Activated CD4-positive, CD25-positive, alpha-beta regulatory T cell treated with anti-CD3 and anti-CD28 coated beads, Interleukin-2, amount 50 U/mL, for 16 hours (primary cell): ENCODE results near the gene RNASE3.
"Not testable (repeated sequence)": the region's sequence is repeated elsewhere in the genome, so short reads cannot be mapped to it uniquely, and the experiment has no call there.

Experiments
- DNase-seq: peaks from one replicate; pipeline ENCODE4 v3.0.0-alpha.2; 2020; ENCODE audit warnings: low read depth, low spot score

The RNASE3 gene

GRCh38 chr14:20891126-20891825, at the start of gene RNASE3:
RNASE3 (plus strand) TSS chr14:20891385; CDS start chr14:20891687, 302 bp downstream.
- DNase-seq: not testable (repeated sequence)

GRCh38 chr14:20846560-20846959, 44.6 kb upstream of the RNASE3 start:
- DNase-seq: no peak

- DNase-seq: no peak
Observed at GRCh38 chr14:20848316-20848954, 42.8 kb upstream of the RNASE3 start.

GRCh38 chr14:20848955-20849570, 42.1 kb upstream of the RNASE3 start:
- DNase-seq: no peak

GRCh38 chr14:20853042-20853441, 38.1 kb upstream of the RNASE3 start:
- no peak for DNase-seq

- no peak for DNase-seq
Observed at GRCh38 chr14:20855652-20856291, 35.4 kb upstream of the RNASE3 start.

GRCh38 chr14:20857207-20857606, 34.0 kb upstream of the RNASE3 start:
- DNase-seq: no peak

GRCh38 chr14:20857630-20858261, 33.4 kb upstream of the RNASE3 start:
- DNase-seq: peak; percentile 60

- no peak for DNase-seq
Observed at GRCh38 chr14:20866194-20866593, 25.0 kb upstream of the RNASE3 start.

GRCh38 chr14:20866963-20867362, 24.2 kb upstream of the RNASE3 start:
- no peak for DNase-seq

- DNase-seq: peak; percentile 49
Observed at GRCh38 chr14:20873370-20874177, 17.6 kb upstream of the RNASE3 start.

GRCh38 chr14:20877016-20877415, 14.2 kb upstream of the RNASE3 start:
- DNase-seq: no peak

GRCh38 chr14:20878695-20879094, 12.5 kb upstream of the RNASE3 start:
- DNase-seq: no peak

- not testable (repeated sequence) for DNase-seq
Observed at GRCh38 chr14:20881229-20881628, 10.0 kb upstream of the RNASE3 start.

GRCh38 chr14:20882787-20883186, 8.4 kb upstream of the RNASE3 start:
- DNase-seq: not testable (repeated sequence)

- not testable (repeated sequence) for DNase-seq
Observed at GRCh38 chr14:20888411-20888810, 2.8 kb upstream of the RNASE3 start.

GRCh38 chr14:20895322-20895721, 4.1 kb downstream of the RNASE3 start:
- DNase-seq: not testable (repeated sequence)

GRCh38 chr14:20904393-20905029, 13.3 kb downstream of the RNASE3 start:
- no peak for DNase-seq

GRCh38 chr14:20905676-20906075, 14.5 kb downstream of the RNASE3 start:
- no peak for DNase-seq

- no peak for DNase-seq
Observed at GRCh38 chr14:20907214-20907613, 16.0 kb downstream of the RNASE3 start.
